NT2/D1 (cell line): ENCODE results near the gene GEMIN5.

ENCODE experiments used
- DNase-seq: peaks from one replicate; pipeline ENCODE4 v3.0.0-alpha.2; 2011; ENCODE audit warnings: low read depth, low spot score
- H3K27me3 ChIP-seq: 2 replicates; pipeline ENCODE4 v1.6.0; 2011; ENCODE audit warnings: mild to moderate bottlenecking; ENCODE audit not compliant: insufficient read length, insufficient read depth
- H3K36me3 ChIP-seq: 2 replicates; pipeline ENCODE4 v1.6.1; 2011; ENCODE audit warnings: mild to moderate bottlenecking, low read length, mixed read lengths; ENCODE audit not compliant: insufficient read depth, insufficient read length
- H3K4me1 ChIP-seq: 2 replicates; pipeline ENCODE4 v1.5.1; 2011; ENCODE audit not compliant: insufficient read depth, insufficient read length
- H3K4me3 ChIP-seq: 2 replicates; pipeline ENCODE4 v1.5.1; 2011; ENCODE audit warnings: low read depth; ENCODE audit not compliant: insufficient read length
- H3K9ac ChIP-seq: 2 replicates; pipeline ENCODE4 v1.6.0; 2011; ENCODE audit warnings: low read depth; ENCODE audit not compliant: insufficient read length
- H3K9me3 ChIP-seq: 2 replicates; pipeline ENCODE4 v1.5.1; 2011; ENCODE audit warnings: mild to moderate bottlenecking, low read length; ENCODE audit not compliant: insufficient read depth
- SUZ12 ChIP-seq: IDR thresholded peaks from 2 replicates; pipeline ENCODE4 v1.6.1; 2011; ENCODE audit not compliant: insufficient read length, insufficient read depth; ENCODE audit errors: extremely low read depth
- YY1 ChIP-seq: IDR thresholded peaks from 2 replicates; pipeline ENCODE4 v1.6.1; 2011; ENCODE audit not compliant: insufficient read length, insufficient read depth
- ZNF274 ChIP-seq: IDR thresholded peaks from 2 replicates; pipeline ENCODE4 v1.6.1; 2011; ENCODE audit warnings: mild to moderate bottlenecking, low read depth, low read length

The GEMIN5 gene

DNA sequence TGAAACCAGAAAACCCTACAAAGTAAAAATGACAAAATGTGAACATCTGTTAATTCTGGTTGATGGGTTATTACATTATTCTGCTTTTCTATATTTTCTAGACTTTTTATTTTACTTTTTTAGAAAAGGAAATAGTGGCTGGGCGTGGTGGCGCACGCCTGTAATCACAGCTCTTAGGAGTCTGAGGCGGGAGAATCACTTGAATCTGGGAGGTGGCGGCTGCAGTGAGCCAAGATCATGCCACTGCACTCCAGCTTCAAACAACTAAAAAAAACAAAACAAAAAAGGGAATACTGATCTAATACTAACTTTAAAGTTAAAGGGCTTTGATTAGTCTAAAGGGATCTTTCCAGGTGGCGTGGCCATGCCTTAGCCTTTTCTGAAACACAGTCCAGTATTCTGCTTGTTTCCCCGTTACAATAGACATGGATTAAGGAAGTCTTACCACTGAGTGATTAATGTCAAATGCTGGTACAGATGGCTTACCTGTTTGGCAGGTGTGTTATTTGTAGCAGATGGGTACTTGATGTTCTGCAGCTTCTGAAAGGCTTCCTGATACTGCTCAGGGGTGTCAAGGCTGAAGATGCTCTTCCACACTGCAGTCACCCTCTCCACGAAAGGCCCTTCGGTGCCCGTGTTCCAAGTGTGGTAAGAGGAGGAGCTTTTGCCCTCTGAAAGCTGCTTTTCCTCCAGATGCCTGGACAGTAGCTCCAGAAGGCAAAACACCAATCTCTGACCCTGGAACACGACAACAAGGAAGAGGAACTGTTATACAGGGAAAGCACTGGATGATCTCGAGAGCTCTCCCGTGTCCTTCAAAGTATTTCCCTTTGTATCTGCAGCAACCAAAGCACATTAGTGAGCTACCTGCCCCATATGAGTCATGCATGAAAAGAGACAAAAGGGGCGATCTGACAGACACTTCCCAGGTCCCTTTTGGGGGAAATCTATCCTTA is 42.1 kb downstream of the GEMIN5 start:
- H3K36me3 ChIP-seq = peaks cover 75% of the 10 kb centered on the region
- no peaks in the 10 kb centered on the region for H3K4me1 ChIP-seq
- H3K4me3 ChIP-seq = no peak overlapping the region
- H3K27me3 ChIP-seq = no peaks in the 10 kb centered on the region
- no peaks in the 10 kb centered on the region for H3K9me3 ChIP-seq
- H3K9ac ChIP-seq = no peak overlapping the region
- DNase-seq = no peak
- TF ChIP-seq SUZ12 (no peak), ZNF274 (no peak), YY1 (no peak)

DNA sequence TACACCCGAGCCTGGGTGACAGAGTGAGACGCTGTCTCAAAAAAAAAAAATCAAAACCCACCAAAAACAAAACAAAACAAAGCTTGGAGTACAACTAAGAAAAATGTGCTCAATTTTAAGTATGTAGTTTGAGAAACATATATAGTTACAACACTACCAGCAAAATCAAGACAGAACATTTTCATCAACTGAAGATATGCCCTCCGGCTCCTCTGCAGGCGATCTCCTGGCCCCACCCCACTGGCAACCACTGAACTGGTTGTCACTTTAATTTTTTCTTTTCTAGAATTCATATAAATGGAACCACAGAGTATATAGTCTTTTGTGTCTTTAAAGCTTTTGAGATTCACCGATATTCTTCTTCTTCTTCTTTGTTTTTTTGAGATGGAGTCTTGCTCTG is 44.6 kb downstream of the GEMIN5 start:
- no peak overlapping the region for H3K4me3 ChIP-seq
- TF ChIP-seq SUZ12 = no peak
- TF ChIP-seq ZNF274 = no peak
- TF ChIP-seq YY1 = no peak
- H3K9ac ChIP-seq = no peak overlapping the region
- no peak for DNase-seq
- no peaks in the 10 kb centered on the region for H3K27me3 ChIP-seq
- peaks cover 3% of the 10 kb centered on the region; the same call in 1 of the 2 replicates for H3K9me3 ChIP-seq
- H3K4me1 ChIP-seq = no peaks in the 10 kb centered on the region
- peaks cover 71% of the 10 kb centered on the region for H3K36me3 ChIP-seq

DNA sequence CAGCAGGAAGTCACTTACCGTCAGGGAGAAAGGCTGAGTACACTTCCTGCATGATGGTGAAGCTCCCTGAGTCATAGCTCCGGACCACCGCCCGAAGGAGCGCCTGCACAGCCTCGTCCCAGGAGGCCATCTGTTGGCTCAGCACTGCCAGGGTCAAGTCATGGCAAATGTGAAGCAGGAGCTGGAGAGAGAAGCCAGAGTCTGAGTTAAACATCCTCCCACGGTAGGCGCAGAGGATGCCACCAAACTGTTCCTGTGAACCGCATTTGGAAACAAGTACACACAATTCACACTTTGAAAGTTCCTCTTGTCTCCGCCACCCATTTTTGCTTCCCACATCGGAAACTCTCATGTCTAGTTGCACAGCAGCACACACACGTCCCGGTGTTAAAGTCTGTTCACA is 45.6 kb downstream of the GEMIN5 start:
- peaks cover 72% of the 10 kb centered on the region for H3K36me3 ChIP-seq
- H3K27me3 ChIP-seq = no peaks in the 10 kb centered on the region
- no peaks in the 10 kb centered on the region for H3K4me1 ChIP-seq
- no peak overlapping the region for H3K9ac ChIP-seq
- peaks cover 13% of the 10 kb centered on the region for H3K9me3 ChIP-seq
- no peak for DNase-seq
- H3K4me3 ChIP-seq = no peak overlapping the region
- TF ChIP-seq ZNF274 = no peak
- no peak for TF ChIP-seq SUZ12
- TF ChIP-seq YY1 = no peak

DNA sequence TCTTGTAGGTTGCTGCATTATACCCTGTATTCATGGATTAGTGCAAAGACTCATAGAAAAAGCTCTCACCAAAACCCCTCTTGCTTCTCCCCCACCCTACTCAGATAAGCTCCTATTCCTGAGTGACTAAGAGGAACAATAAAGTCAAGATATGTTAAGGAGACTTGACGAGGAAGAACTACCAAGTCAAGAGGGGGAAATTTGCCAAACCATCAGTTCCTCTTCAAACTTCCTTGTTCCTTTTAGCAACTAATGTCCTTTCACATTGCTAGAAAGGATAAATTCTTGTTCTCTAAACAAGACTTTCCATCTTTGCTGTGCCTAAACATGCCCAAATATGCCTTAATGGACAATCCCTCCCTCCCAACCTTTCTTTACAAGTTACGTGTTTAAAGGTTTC is 52.6 kb downstream of the GEMIN5 start:
- Histone ChIP-seq H3K27me3 (no peaks in the 10 kb centered on the region), H3K9ac (no peak overlapping the region), H3K4me3 (no peak overlapping the region), H3K36me3 (peaks cover 48% of the 10 kb centered on the region), H3K4me1 (no peaks in the 10 kb centered on the region), H3K9me3 (peaks cover 42% of the 10 kb centered on the region)
- TF ChIP-seq SUZ12 (no peak), YY1 (no peak), ZNF274 (no peak)
- DNase-seq = no peak

DNA sequence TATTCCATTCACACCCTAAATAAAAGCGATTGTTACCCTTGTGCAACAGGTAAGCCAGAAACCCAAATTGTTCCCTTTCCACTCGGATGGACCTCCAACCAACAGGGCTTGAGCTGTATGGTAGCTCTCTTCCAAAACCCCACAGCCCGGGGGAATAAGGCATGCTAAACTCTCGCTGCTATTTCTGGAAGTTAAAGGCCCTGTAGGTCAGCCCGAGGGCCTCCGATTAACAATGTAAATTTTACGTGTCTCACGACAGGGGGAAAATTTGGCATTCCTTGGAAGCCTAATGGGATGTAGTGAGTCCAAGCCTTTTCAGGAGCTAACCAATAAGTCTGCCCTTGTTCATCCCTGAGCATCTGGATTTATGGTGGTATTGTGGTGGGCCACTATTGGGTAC is 53.6 kb downstream of the GEMIN5 start:
- Histone ChIP-seq H3K4me1 (no peaks in the 10 kb centered on the region), H3K36me3 (peaks cover 40% of the 10 kb centered on the region), H3K4me3 (no peak overlapping the region), H3K27me3 (no peaks in the 10 kb centered on the region), H3K9ac (no peak overlapping the region), H3K9me3 (peaks cover 45% of the 10 kb centered on the region)
- TF ChIP-seq SUZ12 (no peak), YY1 (no peak), ZNF274 (no peak)
- DNase-seq = no peak

DNA sequence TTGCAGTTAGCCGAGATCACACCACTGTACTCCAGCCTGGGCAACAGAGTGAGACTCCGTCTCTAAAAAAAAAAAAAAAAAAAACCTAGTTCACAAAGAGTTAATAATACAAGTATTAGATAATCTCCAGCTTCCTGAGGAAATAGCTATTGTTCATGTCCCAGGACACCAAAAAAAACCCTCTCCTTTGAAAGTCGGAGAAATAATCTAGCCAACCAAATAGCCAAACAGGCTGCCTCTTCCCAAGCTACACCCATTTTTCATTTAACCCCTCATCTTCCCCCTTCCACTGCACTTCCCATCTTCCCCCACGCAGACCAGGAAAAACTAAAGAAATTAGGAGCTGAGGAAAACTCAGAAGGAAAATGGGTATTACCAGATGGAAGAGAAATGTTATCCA is 56.0 kb downstream of the GEMIN5 start:
- Histone ChIP-seq H3K9ac (no peak overlapping the region), H3K4me1 (no peaks in the 10 kb centered on the region), H3K36me3 (peaks cover 21% of the 10 kb centered on the region), H3K9me3 (peaks cover 49% of the 10 kb centered on the region), H3K27me3 (no peaks in the 10 kb centered on the region), H3K4me3 (no peak overlapping the region)
- TF ChIP-seq YY1 = no peak
- no peak for TF ChIP-seq SUZ12
- no peak for TF ChIP-seq ZNF274
- DNase-seq = no peak

DNA sequence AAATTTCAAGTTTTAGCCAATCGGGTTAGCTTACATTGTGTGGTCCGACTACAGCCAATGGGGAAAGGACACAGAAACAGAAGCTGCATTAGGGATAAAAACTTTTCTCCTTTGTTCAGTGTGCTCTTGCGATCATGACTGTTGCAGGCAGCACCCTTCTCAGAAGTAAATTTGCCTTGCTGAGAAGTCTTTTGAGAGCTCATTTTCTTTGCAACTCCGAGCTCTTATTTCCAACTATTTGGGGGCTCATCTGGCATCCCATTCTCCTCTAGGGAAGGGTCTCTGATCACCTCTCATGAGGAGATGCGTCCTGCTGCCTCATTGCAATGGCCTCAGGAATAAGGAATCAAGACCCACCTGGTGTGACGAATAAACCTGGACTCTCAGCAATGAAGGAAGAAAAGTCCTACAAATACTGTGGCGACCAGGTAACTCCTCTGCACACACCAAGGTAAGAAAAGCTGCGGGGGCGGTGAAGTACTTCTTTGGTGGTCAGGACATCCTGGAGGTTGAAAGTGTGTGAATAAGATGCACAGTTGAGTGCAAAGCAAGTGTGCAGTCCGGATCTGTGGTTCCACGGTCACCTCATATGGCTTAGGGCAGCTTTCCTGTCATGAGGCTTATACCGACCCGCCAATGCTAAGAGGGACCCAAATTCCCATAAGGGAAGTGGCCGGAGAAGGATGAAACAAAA is 59.2 kb downstream of the GEMIN5 start:
- TF ChIP-seq ZNF274 (no peak), SUZ12 (no peak)
- no peak for DNase-seq
- Histone ChIP-seq H3K4me3 (no peak overlapping the region), H3K9me3 (peaks cover 23% of the 10 kb centered on the region; the same call in 1 of the 2 replicates), H3K27me3 (no peaks in the 10 kb centered on the region), H3K9ac (no peak overlapping the region), H3K4me1 (no peaks in the 10 kb centered on the region), H3K36me3 (peaks cover 23% of the 10 kb centered on the region)
